Naive thymus-derived CD8-positive, alpha-beta T cell (primary cell): ENCODE measurements around the gene WDTC1. TPM values are rescaled to one million over a fixed set of nuclear protein-coding genes. Genes with fewer than 3 reads are reported as not detected.

ENCODE experiments used
- ATAC-seq, 2 donors: fragments of 150-1000 bp; cut with Tn5 transposase in 1 of 2; sonication (Bioruptor Pico), chemical (Tn5 transposase) in 1 of 2; 1 replicate in 1 of 2; 2 replicates in 1 of 2; pipeline ENCODE4 v1.10.0; 2021; ENCODE audit warnings: mild to moderate bottlenecking in 2 of 2, moderate library complexity in 2 of 2
- POLR2A ChIA-PET: fragments of 350-600 bp; sonication (Branson Sonifier 250); formaldehyde crosslinking; loops from one replicate; lab custom pipeline; 2021; ENCODE audit warnings: antibody characterized with exemption; lab: Charles Lee
- DNase-seq, 10 donors: peaks; one replicate each; pipeline versions ENCODE4 v3.0.0 to v3.0.0-alpha.2; 2020 to 2022
- H3K27ac Mint-ChIP-seq, 10 donors: one replicate each; pipeline ENCODE4 v1.8.0; 2020 to 2022; ENCODE audit warnings: mild to moderate bottlenecking in 10 of 10, mixed read lengths in 10 of 10, moderate library complexity in 4 of 10, inconsistent platforms in 1 of 10
- H3K27me3 Mint-ChIP-seq, 5 donors: one replicate each; pipeline ENCODE4 v1.8.0; 2021 to 2022; ENCODE audit warnings: mixed read lengths in 5 of 5
- H3K36me3 Mint-ChIP-seq, 3 donors: one replicate each; pipeline ENCODE4 v1.8.0; 2020 to 2022; ENCODE audit warnings: mixed read lengths in 3 of 3, mild to moderate bottlenecking in 2 of 3, inconsistent platforms in 1 of 3
- H3K4me1 Mint-ChIP-seq, 4 donors: one replicate each; pipeline ENCODE4 v1.8.0; 2021 to 2022; ENCODE audit warnings: mixed read lengths in 4 of 4
- H3K4me3 Mint-ChIP-seq, 10 donors: one replicate each; pipeline ENCODE4 v1.8.0; 2020 to 2022; ENCODE audit warnings: mild to moderate bottlenecking in 10 of 10, mixed read lengths in 10 of 10, moderate library complexity in 6 of 10, inconsistent platforms in 1 of 10
- H3K9me3 Mint-ChIP-seq, 9 donors: one replicate each; pipeline ENCODE4 v1.8.0; 2020 to 2022; ENCODE audit warnings: mixed read lengths in 9 of 9, mild to moderate bottlenecking in 3 of 9, inconsistent platforms in 1 of 9, moderate library complexity in 1 of 9
- polyA plus RNA-seq, 3 donors: library from polyadenylated mRNA; unstranded; fragments of 300-500 nt; fragmentation: Illumina TruSeq; gene quantifications; one replicate each; pipeline ENCODE4 v1.2.3, GENCODE V29; 2021
- total RNA-seq, 8 experiments: library from RNA in 2 of 8; stranded (reverse) in 2 of 8; gene quantifications; one replicate each; pipeline ENCODE4 v1.2.3 and lab custom pipeline; 2021 to 2026

The WDTC1 gene
- total and polyA plus RNA-seq, 5 experiments from 2014 or later = 4.0 to 58.2 (median 5.8) TPM

GRCh38 chr1:27292106-27292505, 57.7 kb downstream of the WDTC1 start:
- DNase-seq = no peak
- H3K4me1 Mint-ChIP-seq = peaks cover 0 to 8% (median 6%) of the 10 kb centered on the region in 4 donors
- H3K36me3 Mint-ChIP-seq = peaks cover 5 to 72% (median 11%) of the 10 kb centered on the region in 3 donors
- H3K27me3 Mint-ChIP-seq = no peaks in the 10 kb centered on the region
- POLR2A ChIA-PET = interaction anchor here (0.7 to 0.9 kb wide), 4 partner anchors 13 to 137 kb away, joined by 3 to 5 read pairs (median 4); partner anchors contain the start of gene SLC9A1
- peak overlapping the region in 2 of 10 donors; percentile 37 to 45 for H3K27ac Mint-ChIP-seq
- ATAC-seq = no peak
- H3K4me3 Mint-ChIP-seq = no peak overlapping the region
- H3K9me3 Mint-ChIP-seq = no peaks in the 10 kb centered on the region

GRCh38 chr1:27293915-27294314, 59.5 kb downstream of the WDTC1 start:
- POLR2A ChIA-PET = interaction anchor here (0.5 to 1.0 kb wide), 2 partner anchors 52 to 133 kb away, joined by 3 to 4 read pairs; no protein-coding TSS in a partner anchor
- H3K4me3 Mint-ChIP-seq = no peak overlapping the region
- H3K36me3 Mint-ChIP-seq = peaks cover 0 to 74% (median 7%) of the 10 kb centered on the region in 3 donors

GRCh38 chr1:27296773-27297291, 62.4 kb downstream of the WDTC1 start:
- H3K36me3 Mint-ChIP-seq = peaks cover 0 to 73% (median 6%) of the 10 kb centered on the region in 3 donors
- peak; percentile 59 to 70 for ATAC-seq
- peak; percentile 38 to 82 (median 56) for DNase-seq
- H3K4me1 Mint-ChIP-seq = peaks cover 3 to 13% (median 5%) of the 10 kb centered on the region in 4 donors
- H3K4me3 Mint-ChIP-seq = no peak overlapping the region
- H3K9me3 Mint-ChIP-seq = no peaks in the 10 kb centered on the region
- POLR2A ChIA-PET = interaction anchor here (0.6 to 7.6 kb wide), 3 partner anchors 100 to 332 kb away, joined by 3 to 65 read pairs (median 5); no protein-coding TSS in a partner anchor
- peak overlapping the region in 1 of 10 donors; percentile 18 for H3K27ac Mint-ChIP-seq
- no peaks in the 10 kb centered on the region for H3K27me3 Mint-ChIP-seq

More at GRCh38 chr1:27293915-27294314, 59.5 kb downstream of the WDTC1 start:
- H3K4me1 Mint-ChIP-seq = peaks cover 0 to 7% (median 3%) of the 10 kb centered on the region in 4 donors
- DNase-seq = no peak
- H3K27ac Mint-ChIP-seq = peak overlapping the region in 1 of 10 donors; percentile 41
- ATAC-seq = no peak
- H3K27me3 Mint-ChIP-seq = no peaks in the 10 kb centered on the region
- no peaks in the 10 kb centered on the region for H3K9me3 Mint-ChIP-seq

GRCh38 chr1:27297903-27298302, 63.5 kb downstream of the WDTC1 start:
- Mint-ChIP-seq H3K9me3 (no peaks in the 10 kb centered on the region), H3K4me1 (peaks cover 3 to 13% (median 5%) of the 10 kb centered on the region in 4 donors), H3K4me3 (no peak overlapping the region), H3K27ac (peak overlapping the region in 1 of 10 donors; percentile 34), H3K36me3 (peaks cover 0 to 71% (median 1%) of the 10 kb centered on the region in 3 donors), H3K27me3 (no peaks in the 10 kb centered on the region)
- no peak for DNase-seq
- no peak for ATAC-seq
- POLR2A ChIA-PET = interaction anchor here (1.2 to 7.6 kb wide), 2 partner anchors 99 to 261 kb away, joined by 3 to 65 read pairs; no protein-coding TSS in a partner anchor

GRCh38 chr1:27298632-27299384, 64.4 kb downstream of the WDTC1 start:
- H3K27me3 Mint-ChIP-seq = no peaks in the 10 kb centered on the region
- H3K27ac Mint-ChIP-seq = peak overlapping the region in 2 of 10 donors; percentile 6 to 50
- no peaks in the 10 kb centered on the region for H3K9me3 Mint-ChIP-seq
- H3K4me3 Mint-ChIP-seq = no peak overlapping the region
- peaks cover 0 to 71% (median 1%) of the 10 kb centered on the region in 3 donors for H3K36me3 Mint-ChIP-seq
- POLR2A ChIA-PET = interaction anchor here (7.6 kb wide), 1 partner anchor 98 kb away, joined by 65 read pairs; no protein-coding TSS in a partner anchor
- peaks cover 3 to 13% (median 5%) of the 10 kb centered on the region in 4 donors for H3K4me1 Mint-ChIP-seq
- DNase-seq = no peak
- no peak for ATAC-seq

GRCh38 chr1:27299385-27300271, 65.2 kb downstream of the WDTC1 start:
- Mint-ChIP-seq H3K36me3 (peaks cover 0 to 69% (median 1%) of the 10 kb centered on the region in 3 donors), H3K27me3 (no peaks in the 10 kb centered on the region), H3K4me1 (peaks cover 3 to 13% (median 5%) of the 10 kb centered on the region in 4 donors), H3K9me3 (no peaks in the 10 kb centered on the region), H3K4me3 (no peak overlapping the region), H3K27ac (peak overlapping the region in 1 of 10 donors; percentile 20)
- DNase-seq (no peak), ATAC-seq (no peak)
- POLR2A ChIA-PET = interaction anchor here (0.6 to 7.6 kb wide), 5 partner anchors 14 to 359 kb away, joined by 3 to 65 read pairs (median 3); no protein-coding TSS in a partner anchor

- Mint-ChIP-seq H3K4me1 (peaks cover 3 to 13% (median 5%) of the 10 kb centered on the region in 4 donors), H3K4me3 (no peak overlapping the region), H3K36me3 (peaks cover 0 to 65% (median 1%) of the 10 kb centered on the region in 3 donors), H3K27ac (peak overlapping the region in 1 of 10 donors; percentile 65), H3K9me3 (no peaks in the 10 kb centered on the region), H3K27me3 (no peaks in the 10 kb centered on the region)
- POLR2A ChIA-PET = interaction anchor here (0.8 to 7.6 kb wide), 6 partner anchors 13 to 362 kb away, joined by 3 to 65 read pairs (median 3); no protein-coding TSS in a partner anchor
- ATAC-seq = peak; percentile 91 to 95
- peak; percentile 66 to 86 (median 78) for DNase-seq
Observed at GRCh38 chr1:27300341-27301051, 66.1 kb downstream of the WDTC1 start.

- ATAC-seq (no peak), DNase-seq (no peak)
- H3K9me3 Mint-ChIP-seq = no peaks in the 10 kb centered on the region
- peaks cover 0 to 61% (median 1%) of the 10 kb centered on the region in 3 donors for H3K36me3 Mint-ChIP-seq
- H3K27ac Mint-ChIP-seq = peak overlapping the region in 1 of 10 donors; percentile 65
- H3K4me1 Mint-ChIP-seq = peaks cover 3 to 10% (median 5%) of the 10 kb centered on the region in 4 donors
- H3K27me3 Mint-ChIP-seq = no peaks in the 10 kb centered on the region
- no peak overlapping the region for H3K4me3 Mint-ChIP-seq
- POLR2A ChIA-PET = interaction anchor here (0.8 to 7.6 kb wide), 4 partner anchors 32 to 362 kb away, joined by 3 to 65 read pairs (median 4); no protein-coding TSS in a partner anchor
Observed at GRCh38 chr1:27301052-27301422, 66.6 kb downstream of the WDTC1 start.

- DNase-seq (no peak), ATAC-seq (no peak)
- POLR2A ChIA-PET = interaction anchor here (0.9 to 7.6 kb wide), 2 partner anchors 95 to 370 kb away, joined by 3 to 65 read pairs; partner anchors contain the start of gene IFI6
- Mint-ChIP-seq H3K4me1 (peaks cover 2 to 6% (median 4%) of the 10 kb centered on the region in 4 donors), H3K27ac (peak overlapping the region in 1 of 10 donors; percentile 21), H3K9me3 (no peaks in the 10 kb centered on the region), H3K4me3 (no peak overlapping the region), H3K27me3 (no peaks in the 10 kb centered on the region), H3K36me3 (peaks cover 0 to 61% (median 1%) of the 10 kb centered on the region in 3 donors)
Observed at GRCh38 chr1:27301582-27302199, 67.3 kb downstream of the WDTC1 start.

- POLR2A ChIA-PET = interaction anchor here (0.6 to 7.6 kb wide), 3 partner anchors 17 to 370 kb away, joined by 3 to 65 read pairs (median 3); partner anchors contain the start of gene IFI6
- H3K27ac Mint-ChIP-seq = no peak overlapping the region
- H3K27me3 Mint-ChIP-seq = no peaks in the 10 kb centered on the region
- no peaks in the 10 kb centered on the region for H3K9me3 Mint-ChIP-seq
- peaks cover 0 to 62% (median 1%) of the 10 kb centered on the region in 3 donors for H3K36me3 Mint-ChIP-seq
- no peak for DNase-seq
- peaks cover 2 to 6% (median 4%) of the 10 kb centered on the region in 4 donors for H3K4me1 Mint-ChIP-seq
- no peak for ATAC-seq
- H3K4me3 Mint-ChIP-seq = no peak overlapping the region
Observed at GRCh38 chr1:27302612-27303011, 68.2 kb downstream of the WDTC1 start.

- Mint-ChIP-seq H3K4me1 (peaks cover 2 to 7% (median 4%) of the 10 kb centered on the region in 4 donors), H3K27me3 (no peaks in the 10 kb centered on the region), H3K4me3 (no peak overlapping the region), H3K27ac (no peak overlapping the region), H3K36me3 (peaks cover 0 to 54% (median 1%) of the 10 kb centered on the region in 3 donors), H3K9me3 (no peaks in the 10 kb centered on the region)
- POLR2A ChIA-PET = no interaction called here
- DNase-seq (no peak), ATAC-seq (no peak)
Observed at GRCh38 chr1:27303509-27303908, 69.1 kb downstream of the WDTC1 start.
